A673 (cell line): ENCODE data around the gene LAMP1. TPM values are rescaled to one million over a fixed set of nuclear protein-coding genes. Genes with fewer than 3 reads are reported as not detected.

ENCODE experiments used
- BruUV-seq: library from RNA; stranded (reverse); fragments of 400-500 nt; replicated peaks from 2 replicates; lab custom pipeline; 2021; lab: Mats Ljungman, UMichigan
- CTCF ChIA-PET: fragments of 300-600 bp; sonication (Branson Sonifier 250); formaldehyde crosslinking; loops from one replicate; lab custom pipeline; 2022; ENCODE audit warnings: antibody characterized with exemption; lab: Charles Lee
- POLR2A ChIA-PET: fragments of 300-600 bp; sonication (Branson Sonifier 250); formaldehyde crosslinking; loops from one replicate; lab custom pipeline; 2022; ENCODE audit warnings: antibody characterized with exemption; ENCODE audit not compliant: low non-redundant PET; lab: Charles Lee
- DNase-seq: peaks from one replicate; pipeline ENCODE4 v3.0.0-alpha.2; 2015; ENCODE audit warnings: low spot score
- H3K27ac ChIP-seq: fragments of 200-600 bp; sonication (generic); 2 replicates; pipeline ENCODE4 v1.5.1; 2016; ENCODE audit warnings: mixed run types, low read depth, mild to moderate bottlenecking, mixed read lengths, antibody characterized with exemption, low read length; ENCODE audit not compliant: poor library complexity, severe bottlenecking
- H3K27me3 ChIP-seq: fragments of 200-600 bp; sonication (generic); replicated peaks from 2 replicates; pipeline ENCODE4 v1.6.1; 2017; ENCODE audit warnings: mixed run types, low read depth, mild to moderate bottlenecking, mixed read lengths, antibody characterized with exemption, low read length; ENCODE audit not compliant: insufficient read depth, poor library complexity
- H3K36me3 ChIP-seq: fragments of 200-600 bp; sonication (generic); 2 replicates; pipeline ENCODE4 v1.6.1; 2016; ENCODE audit warnings: mixed run types, mild to moderate bottlenecking, mixed read lengths, antibody characterized with exemption, low read length; ENCODE audit not compliant: insufficient read depth, poor library complexity, severe bottlenecking
- H3K4me1 ChIP-seq: fragments of 200-600 bp; sonication (generic); 2 replicates; pipeline ENCODE4 v1.6.1; 2017; ENCODE audit warnings: mixed run types, mild to moderate bottlenecking, mixed read lengths, antibody characterized with exemption, low read length; ENCODE audit not compliant: insufficient read depth, poor library complexity, severe bottlenecking
- H3K4me3 ChIP-seq: fragments of 200-600 bp; sonication (generic); 2 replicates; pipeline ENCODE4 v1.5.1; 2016; ENCODE audit warnings: low read depth, mixed run types, mild to moderate bottlenecking, mixed read lengths, low read length; ENCODE audit not compliant: poor library complexity, severe bottlenecking
- H3K9me3 ChIP-seq: fragments of 200-600 bp; sonication (generic); 2 replicates; pipeline ENCODE4 v1.6.1; 2016; ENCODE audit warnings: mixed run types, low read depth, mild to moderate bottlenecking, mixed read lengths, antibody characterized with exemption, low read length; ENCODE audit not compliant: poor library complexity, severe bottlenecking
- EZH2 ChIP-seq: fragments of 200-600 bp; sonication (generic); IDR thresholded peaks from 2 replicates; pipeline ENCODE4 v1.6.1; 2017; ENCODE audit warnings: borderline replicate concordance, low read depth, mild to moderate bottlenecking, mixed read lengths, antibody characterized with exemption, low read length; ENCODE audit not compliant: poor library complexity, severe bottlenecking
- intact Hi-C: fragments of 100-400 bp; cut with micrococcal nuclease; formaldehyde crosslinking; loops from one replicate; pipeline ENCODE4 v1.10.0; 2022; ENCODE audit not compliant: unreplicated experiment
- total RNA-seq: library from RNA; stranded (reverse); gene quantifications from 2 replicates; pipeline ENCODE4 v1.2.3, GENCODE V29; 2021
- TF ChIP-seq, protein P1 (sequence below): fragments of 300-800, 200-600 bp; sonication (generic); conservative IDR thresholded peaks from 2 replicates; pipeline ENCODE4 v1.5.1; 2017; ENCODE audit warnings: low read depth, mild to moderate bottlenecking, antibody characterized with exemption, low read length, moderate library complexity, mixed read lengths

LAMP1 gene
- total RNA-seq, 1 experiment from 2014 or later, result 129 TPM

DNA sequence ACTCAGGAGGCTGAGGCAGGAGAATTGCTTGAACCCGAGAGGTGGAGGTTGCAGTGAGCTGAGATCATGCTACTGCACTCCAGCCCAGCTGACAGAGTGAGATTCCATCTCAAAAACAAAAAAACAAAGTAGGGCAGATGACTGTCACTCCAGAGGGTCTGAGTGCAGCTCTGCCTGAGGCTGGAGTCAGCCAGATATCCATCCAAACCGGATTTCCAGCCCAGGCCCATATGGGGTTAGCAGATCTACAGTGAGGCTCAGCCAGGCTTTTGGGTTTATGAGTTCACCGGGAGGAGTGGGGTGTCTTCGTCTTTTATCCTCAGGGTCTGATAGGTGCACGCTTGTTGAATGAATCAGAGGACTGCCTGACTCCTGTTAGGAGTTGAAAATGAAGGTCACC lies 19.0 kb downstream of the LAMP1 start:
- ChIA-PET POLR2A (no interaction called here), CTCF (no interaction called here)
- no peak overlapping the region for H3K27ac ChIP-seq
- H3K27me3 ChIP-seq, result no peaks in the 10 kb centered on the region
- TF ChIP-seq, protein P1, sequence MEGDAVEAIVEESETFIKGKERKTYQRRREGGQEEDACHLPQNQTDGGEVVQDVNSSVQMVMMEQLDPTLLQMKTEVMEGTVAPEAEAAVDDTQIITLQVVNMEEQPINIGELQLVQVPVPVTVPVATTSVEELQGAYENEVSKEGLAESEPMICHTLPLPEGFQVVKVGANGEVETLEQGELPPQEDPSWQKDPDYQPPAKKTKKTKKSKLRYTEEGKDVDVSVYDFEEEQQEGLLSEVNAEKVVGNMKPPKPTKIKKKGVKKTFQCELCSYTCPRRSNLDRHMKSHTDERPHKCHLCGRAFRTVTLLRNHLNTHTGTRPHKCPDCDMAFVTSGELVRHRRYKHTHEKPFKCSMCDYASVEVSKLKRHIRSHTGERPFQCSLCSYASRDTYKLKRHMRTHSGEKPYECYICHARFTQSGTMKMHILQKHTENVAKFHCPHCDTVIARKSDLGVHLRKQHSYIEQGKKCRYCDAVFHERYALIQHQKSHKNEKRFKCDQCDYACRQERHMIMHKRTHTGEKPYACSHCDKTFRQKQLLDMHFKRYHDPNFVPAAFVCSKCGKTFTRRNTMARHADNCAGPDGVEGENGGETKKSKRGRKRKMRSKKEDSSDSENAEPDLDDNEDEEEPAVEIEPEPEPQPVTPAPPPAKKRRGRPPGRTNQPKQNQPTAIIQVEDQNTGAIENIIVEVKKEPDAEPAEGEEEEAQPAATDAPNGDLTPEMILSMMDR, result no peak
- no peak for TF ChIP-seq EZH2
- DNase-seq, result no peak
- peaks cover 14% of the 10 kb centered on the region for H3K36me3 ChIP-seq
- BruUV-seq, result no TSS peak
- no peaks in the 10 kb centered on the region for H3K4me1 ChIP-seq
- no peak overlapping the region for H3K4me3 ChIP-seq
- no peaks in the 10 kb centered on the region for H3K9me3 ChIP-seq
- intact Hi-C loops, result no loop called here

DNA sequence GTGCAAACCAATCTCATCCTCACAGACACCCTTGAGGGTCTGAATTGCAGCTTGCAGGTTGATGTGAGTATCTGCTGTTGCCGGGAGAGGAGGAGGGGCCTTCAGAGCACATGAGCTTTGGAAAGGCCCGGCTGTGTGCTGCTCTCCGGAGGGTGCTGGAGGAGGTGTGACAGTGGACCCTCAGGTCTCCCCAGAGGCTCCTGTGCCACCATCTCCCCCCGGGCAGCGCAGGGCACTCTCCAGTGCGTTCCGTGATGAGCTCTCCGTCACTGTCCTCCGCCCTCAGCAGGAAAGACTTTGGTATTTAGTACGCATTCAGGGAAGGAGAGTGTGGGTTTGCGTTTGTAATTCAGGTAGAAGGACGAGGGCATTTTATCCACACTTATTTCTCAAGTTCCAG lies 20.0 kb downstream of the LAMP1 start:
- no peaks in the 10 kb centered on the region for H3K27me3 ChIP-seq
- POLR2A ChIA-PET, result no interaction called here
- no peak overlapping the region for H3K27ac ChIP-seq
- intact Hi-C loops, result no loop called here
- no peaks in the 10 kb centered on the region for H3K9me3 ChIP-seq
- TF ChIP-seq EZH2, result no peak
- TF ChIP-seq, protein P1, result no peak
- CTCF ChIA-PET, result no interaction called here
- no peaks in the 10 kb centered on the region for H3K4me1 ChIP-seq
- DNase-seq, result no peak
- no peak overlapping the region for H3K4me3 ChIP-seq
- H3K36me3 ChIP-seq, result peaks cover 18% of the 10 kb centered on the region
- BruUV-seq, result no TSS peak

- CTCF ChIA-PET, result no interaction called here
- H3K27me3 ChIP-seq, result no peaks in the 10 kb centered on the region
Observed at GRCh38 chr13:113318956-113319355, 21.9 kb downstream of the LAMP1 start.

More at GRCh38 chr13:113318956-113319355, 21.9 kb downstream of the LAMP1 start:
- H3K4me1 ChIP-seq, result no peaks in the 10 kb centered on the region
- POLR2A ChIA-PET, result no interaction called here
- intact Hi-C loops, result no loop called here
- no peak overlapping the region for H3K4me3 ChIP-seq
- no peaks in the 10 kb centered on the region for H3K9me3 ChIP-seq
- H3K36me3 ChIP-seq, result peaks cover 30% of the 10 kb centered on the region
- DNase-seq, result no peak
- BruUV-seq, result no TSS peak
- TF ChIP-seq, protein P1, result no peak
- TF ChIP-seq EZH2, result no peak
- H3K27ac ChIP-seq, result no peak overlapping the region
